ENCODE data around the gene SETDB2.

DNA sequence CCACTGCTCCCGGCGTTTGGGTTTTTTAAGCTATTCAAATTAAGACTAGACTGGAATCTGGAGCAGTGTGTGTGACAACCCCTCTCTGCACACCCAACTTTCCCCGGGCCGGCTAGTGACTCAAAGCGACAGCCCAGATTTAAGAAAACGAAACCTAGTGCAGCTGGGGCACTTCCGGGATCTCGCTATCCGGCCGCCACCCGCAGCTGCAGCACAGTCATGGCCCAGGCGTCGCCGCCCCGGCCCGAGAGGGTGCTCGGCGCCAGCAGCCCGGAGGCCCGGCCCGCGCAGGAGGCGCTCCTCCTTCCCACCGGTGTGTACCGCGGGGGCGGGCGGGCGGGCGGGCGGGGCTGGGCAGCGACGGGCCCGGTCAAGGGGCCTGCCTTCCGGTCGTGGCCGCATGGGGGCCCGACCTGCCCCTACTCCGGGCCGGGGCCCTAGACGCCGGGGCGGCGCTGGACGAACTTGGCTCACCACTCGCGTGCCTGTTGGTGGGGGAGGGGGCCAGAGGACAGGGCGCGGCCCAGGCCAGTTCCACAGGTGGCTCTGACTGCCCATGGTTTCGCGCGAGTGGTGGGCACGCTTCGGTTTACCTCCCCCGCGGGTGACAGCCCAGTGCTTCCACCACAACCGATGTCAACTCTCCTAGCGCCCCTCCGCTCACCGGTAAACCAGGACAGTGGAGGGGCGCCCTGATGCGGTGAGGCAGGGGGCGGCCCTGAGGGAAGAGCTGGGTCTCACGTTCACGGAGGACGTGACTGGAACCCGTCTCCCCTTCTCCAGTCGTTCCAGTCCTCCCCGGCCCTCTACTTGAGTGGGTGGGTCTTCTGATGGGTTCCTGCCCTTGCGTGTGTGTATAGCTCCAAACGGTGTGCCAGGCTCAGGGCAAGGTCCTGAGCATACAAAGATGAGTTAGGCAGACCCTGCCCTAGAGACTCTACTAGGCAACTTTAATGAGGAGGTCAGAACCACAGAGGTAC, 52.0 kb downstream of the SETDB2 start, which contains the start of gene PHF11:
- TF ChIP-seq EP300 (IDR thresholded peaks at IDR 0.05; ENCODE audit: borderline replicate concordance in 1 of 2, control insufficient read depth in 1 of 2, low read depth in 2 of 2, low read length in 2 of 2) (no peak), ZNF274 (IDR thresholded peaks at IDR 0.05; ENCODE audit: insufficient read depth, insufficient read length) (no peak), TAF1 (IDR thresholded peaks at IDR 0.05; ENCODE audit: borderline replicate concordance, low read depth, low read length) (peak; percentile 88), POLR2AphosphoS5 (IDR thresholded peaks at IDR 0.05; ENCODE audit: low read length) (peak; percentile 82), ZZZ3 (IDR thresholded peaks at IDR 0.05; ENCODE audit: control insufficient read depth, insufficient read length, low read depth) (no peak), SRF (IDR thresholded peaks at IDR 0.05; ENCODE audit: low read depth in 2 of 2, low read length in 2 of 2) (no peak), HCFC1 (IDR thresholded peaks at IDR 0.05; ENCODE audit: low read length) (no peak), HDAC2 (IDR thresholded peaks at IDR 0.05) (no peak)
- TF ChIP-seq, protein P1, sequence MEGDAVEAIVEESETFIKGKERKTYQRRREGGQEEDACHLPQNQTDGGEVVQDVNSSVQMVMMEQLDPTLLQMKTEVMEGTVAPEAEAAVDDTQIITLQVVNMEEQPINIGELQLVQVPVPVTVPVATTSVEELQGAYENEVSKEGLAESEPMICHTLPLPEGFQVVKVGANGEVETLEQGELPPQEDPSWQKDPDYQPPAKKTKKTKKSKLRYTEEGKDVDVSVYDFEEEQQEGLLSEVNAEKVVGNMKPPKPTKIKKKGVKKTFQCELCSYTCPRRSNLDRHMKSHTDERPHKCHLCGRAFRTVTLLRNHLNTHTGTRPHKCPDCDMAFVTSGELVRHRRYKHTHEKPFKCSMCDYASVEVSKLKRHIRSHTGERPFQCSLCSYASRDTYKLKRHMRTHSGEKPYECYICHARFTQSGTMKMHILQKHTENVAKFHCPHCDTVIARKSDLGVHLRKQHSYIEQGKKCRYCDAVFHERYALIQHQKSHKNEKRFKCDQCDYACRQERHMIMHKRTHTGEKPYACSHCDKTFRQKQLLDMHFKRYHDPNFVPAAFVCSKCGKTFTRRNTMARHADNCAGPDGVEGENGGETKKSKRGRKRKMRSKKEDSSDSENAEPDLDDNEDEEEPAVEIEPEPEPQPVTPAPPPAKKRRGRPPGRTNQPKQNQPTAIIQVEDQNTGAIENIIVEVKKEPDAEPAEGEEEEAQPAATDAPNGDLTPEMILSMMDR (IDR thresholded peaks at IDR 0.05 in 2 of 3, conservative IDR thresholded peaks at IDR 0.05 in 1 of 3; ENCODE audit: control insufficient read depth in 2 of 3, extremely low read depth in 1 of 3, insufficient read depth in 1 of 3, low read depth in 3 of 3, low read length in 3 of 3): no peak
- TF ChIP-seq, protein P2, sequence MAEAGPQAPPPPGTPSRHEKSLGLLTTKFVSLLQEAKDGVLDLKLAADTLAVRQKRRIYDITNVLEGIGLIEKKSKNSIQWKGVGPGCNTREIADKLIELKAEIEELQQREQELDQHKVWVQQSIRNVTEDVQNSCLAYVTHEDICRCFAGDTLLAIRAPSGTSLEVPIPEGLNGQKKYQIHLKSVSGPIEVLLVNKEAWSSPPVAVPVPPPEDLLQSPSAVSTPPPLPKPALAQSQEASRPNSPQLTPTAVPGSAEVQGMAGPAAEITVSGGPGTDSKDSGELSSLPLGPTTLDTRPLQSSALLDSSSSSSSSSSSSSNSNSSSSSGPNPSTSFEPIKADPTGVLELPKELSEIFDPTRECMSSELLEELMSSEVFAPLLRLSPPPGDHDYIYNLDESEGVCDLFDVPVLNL (IDR thresholded peaks at IDR 0.05; ENCODE audit: low read depth, low read length): no peak

Data from GM12878 (cell line).